Stomach (tissue), 4 donors: ENCODE results near the gene CERS6.

Experiments
- EP300 ChIP-seq: sonication (generic); formaldehyde crosslinking; IDR thresholded peaks from one replicate; pipeline ENCODE4 v1.6.1; 2017; ENCODE audit warnings: antibody characterized with exemption
- POLR2A ChIP-seq, 4 donors: fragments of 450-650 bp; IDR thresholded peaks; one replicate each; pipeline ENCODE4 v1.6.1; 2016; ENCODE audit warnings: antibody characterized with exemption in 4 of 4, control low read depth in 2 of 4, mild to moderate bottlenecking in 1 of 4, moderate library complexity in 1 of 4
- TF ChIP-seq, protein P1 (sequence below), 7 experiments: fragments of 450-650 bp in 4 of 7; fragments of 200-600 bp in 3 of 7; sonication (generic) in 3 of 7; IDR thresholded peaks; one replicate each; pipeline ENCODE4 v1.5.1; 2016 to 2019; ENCODE audit warnings: antibody characterized with exemption in 7 of 7, control low read depth in 2 of 7, mild to moderate bottlenecking in 1 of 7

DNA sequence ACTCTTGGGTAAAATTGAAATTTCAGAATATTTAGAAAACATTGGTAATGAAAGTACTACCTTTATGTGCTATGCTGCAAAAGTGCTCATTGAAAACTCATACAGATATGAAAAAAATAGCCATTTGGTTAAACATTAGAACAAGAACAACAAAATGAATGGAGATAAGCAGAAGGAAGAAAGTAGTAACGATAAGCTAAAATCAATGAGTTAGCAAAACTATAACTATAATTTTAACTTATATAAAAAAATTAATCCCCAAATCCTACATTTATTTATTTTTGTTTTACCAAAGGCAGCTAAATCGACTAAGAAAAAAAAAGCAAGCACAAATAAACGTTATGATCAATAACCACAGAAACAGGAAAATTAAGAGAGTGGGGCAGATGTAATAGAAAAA is 99.2 kb downstream of the CERS6 start:
- TF ChIP-seq, protein P1, sequence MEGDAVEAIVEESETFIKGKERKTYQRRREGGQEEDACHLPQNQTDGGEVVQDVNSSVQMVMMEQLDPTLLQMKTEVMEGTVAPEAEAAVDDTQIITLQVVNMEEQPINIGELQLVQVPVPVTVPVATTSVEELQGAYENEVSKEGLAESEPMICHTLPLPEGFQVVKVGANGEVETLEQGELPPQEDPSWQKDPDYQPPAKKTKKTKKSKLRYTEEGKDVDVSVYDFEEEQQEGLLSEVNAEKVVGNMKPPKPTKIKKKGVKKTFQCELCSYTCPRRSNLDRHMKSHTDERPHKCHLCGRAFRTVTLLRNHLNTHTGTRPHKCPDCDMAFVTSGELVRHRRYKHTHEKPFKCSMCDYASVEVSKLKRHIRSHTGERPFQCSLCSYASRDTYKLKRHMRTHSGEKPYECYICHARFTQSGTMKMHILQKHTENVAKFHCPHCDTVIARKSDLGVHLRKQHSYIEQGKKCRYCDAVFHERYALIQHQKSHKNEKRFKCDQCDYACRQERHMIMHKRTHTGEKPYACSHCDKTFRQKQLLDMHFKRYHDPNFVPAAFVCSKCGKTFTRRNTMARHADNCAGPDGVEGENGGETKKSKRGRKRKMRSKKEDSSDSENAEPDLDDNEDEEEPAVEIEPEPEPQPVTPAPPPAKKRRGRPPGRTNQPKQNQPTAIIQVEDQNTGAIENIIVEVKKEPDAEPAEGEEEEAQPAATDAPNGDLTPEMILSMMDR (IDR thresholded peaks at IDR 0.05), result no peak
- TF ChIP-seq EP300 (no peak), POLR2A (IDR thresholded peaks at IDR 0.05) (no peak)
